Choroid plexus epithelial cell (primary cell): Measurements from ENCODE around the gene ZNF423.

Source experiments
- DNase-seq: peaks from one replicate; pipeline ENCODE4 v3.0.0-alpha.2; 2010; ENCODE audit warnings: low read depth
- H3K4me3 ChIP-seq: 2 replicates; pipeline ENCODE4 v1.5.1; 2011; ENCODE audit warnings: low read depth, mild to moderate bottlenecking, control low read depth, low read length, moderate library complexity
- TF ChIP-seq, protein P1 (sequence below): conservative IDR thresholded peaks from 2 replicates; pipeline ENCODE4 v1.5.1; 2011; ENCODE audit warnings: low read depth, mild to moderate bottlenecking, control low read depth, inconsistent platforms, low read length, moderate library complexity

The ZNF423 gene

DNA sequence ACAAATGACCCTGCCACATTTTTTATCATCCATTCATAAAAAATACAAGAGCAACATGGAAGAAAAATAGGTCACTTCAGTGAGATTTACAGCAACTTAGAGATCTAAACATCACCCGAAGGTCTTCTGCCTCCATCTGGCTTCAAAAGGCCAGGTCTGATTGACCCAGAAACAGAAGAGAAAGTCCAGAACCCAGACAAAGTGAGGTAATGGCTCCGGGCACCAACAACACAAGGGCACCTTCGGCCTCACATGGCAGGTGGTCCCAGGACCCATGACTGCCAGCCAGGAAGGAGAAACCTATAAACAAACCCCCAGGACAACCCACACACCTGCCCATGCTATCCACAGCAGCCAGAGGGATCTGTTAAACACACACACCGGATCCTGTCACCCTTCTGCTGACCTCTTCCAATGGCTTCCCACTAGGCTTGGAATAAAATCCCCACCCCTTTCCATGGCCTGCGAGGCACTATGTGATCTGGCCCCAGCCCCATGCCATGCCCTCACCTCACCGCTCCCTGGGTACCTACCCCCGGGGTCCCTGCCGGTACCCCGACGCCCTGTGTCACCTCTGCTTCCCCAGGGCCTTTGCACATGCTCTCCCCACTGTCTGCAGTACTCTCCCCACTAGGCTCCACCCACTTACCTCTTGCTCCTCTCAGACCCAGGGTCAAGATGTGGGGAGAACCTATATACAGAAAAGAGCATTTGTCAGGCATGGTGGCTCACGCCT is 149.1 kb downstream of the ZNF423 start:
- DNase-seq: no peak
- H3K4me3 ChIP-seq: no peak overlapping the region
- TF ChIP-seq, protein P1, sequence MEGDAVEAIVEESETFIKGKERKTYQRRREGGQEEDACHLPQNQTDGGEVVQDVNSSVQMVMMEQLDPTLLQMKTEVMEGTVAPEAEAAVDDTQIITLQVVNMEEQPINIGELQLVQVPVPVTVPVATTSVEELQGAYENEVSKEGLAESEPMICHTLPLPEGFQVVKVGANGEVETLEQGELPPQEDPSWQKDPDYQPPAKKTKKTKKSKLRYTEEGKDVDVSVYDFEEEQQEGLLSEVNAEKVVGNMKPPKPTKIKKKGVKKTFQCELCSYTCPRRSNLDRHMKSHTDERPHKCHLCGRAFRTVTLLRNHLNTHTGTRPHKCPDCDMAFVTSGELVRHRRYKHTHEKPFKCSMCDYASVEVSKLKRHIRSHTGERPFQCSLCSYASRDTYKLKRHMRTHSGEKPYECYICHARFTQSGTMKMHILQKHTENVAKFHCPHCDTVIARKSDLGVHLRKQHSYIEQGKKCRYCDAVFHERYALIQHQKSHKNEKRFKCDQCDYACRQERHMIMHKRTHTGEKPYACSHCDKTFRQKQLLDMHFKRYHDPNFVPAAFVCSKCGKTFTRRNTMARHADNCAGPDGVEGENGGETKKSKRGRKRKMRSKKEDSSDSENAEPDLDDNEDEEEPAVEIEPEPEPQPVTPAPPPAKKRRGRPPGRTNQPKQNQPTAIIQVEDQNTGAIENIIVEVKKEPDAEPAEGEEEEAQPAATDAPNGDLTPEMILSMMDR: no peak

DNA sequence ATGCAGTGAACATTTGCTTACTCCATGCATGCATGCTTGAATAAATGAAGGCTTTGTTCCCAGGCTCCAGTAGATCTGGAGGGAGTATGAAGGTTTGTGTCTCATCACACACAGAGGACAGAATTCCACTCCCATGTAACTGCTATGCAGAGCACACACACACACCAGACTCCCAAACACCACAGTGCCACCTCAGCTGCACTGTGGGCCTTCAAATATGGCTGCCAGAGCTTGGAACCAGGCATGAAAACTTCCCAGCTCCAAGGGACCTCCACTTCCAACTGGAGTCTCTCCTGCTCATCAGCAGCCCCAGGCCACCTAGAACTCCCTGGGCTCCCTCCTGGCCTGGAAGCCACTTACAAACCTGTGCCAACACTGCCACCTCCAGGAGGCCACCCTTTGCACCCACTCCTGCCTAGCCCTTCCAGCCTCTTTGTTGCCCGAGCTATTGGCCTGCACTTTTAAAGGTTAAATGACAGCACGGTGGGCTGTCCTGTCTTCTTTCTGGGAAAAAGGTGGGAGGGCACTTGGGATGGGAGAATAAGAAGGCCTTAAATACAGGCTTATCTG is 151.2 kb downstream of the ZNF423 start:
- TF ChIP-seq, protein P1: peak; percentile 30
- peak; percentile 21 for DNase-seq
- no peak overlapping the region for H3K4me3 ChIP-seq

DNA sequence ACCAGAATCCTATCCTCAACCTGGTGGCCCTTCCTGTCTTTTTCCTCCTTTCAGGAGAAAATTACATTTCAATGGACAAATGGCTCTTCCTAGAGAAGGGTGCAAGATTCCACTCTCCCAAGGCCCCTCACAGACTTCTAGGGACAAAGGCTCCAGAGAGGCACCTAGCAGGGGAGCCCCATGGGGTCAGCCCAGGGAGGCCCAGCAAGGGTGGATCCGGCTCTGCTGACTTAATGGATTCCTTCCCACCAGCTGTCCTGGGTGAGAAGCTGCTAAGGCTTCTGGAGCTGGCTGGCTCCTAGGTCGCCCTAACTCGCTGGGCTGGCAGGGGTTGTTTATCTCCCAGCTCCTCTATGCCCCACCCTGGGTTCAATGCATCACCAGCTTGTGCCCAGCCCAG is 152.4 kb downstream of the ZNF423 start:
- TF ChIP-seq, protein P1: no peak
- no peak overlapping the region for H3K4me3 ChIP-seq
- no peak for DNase-seq

DNA sequence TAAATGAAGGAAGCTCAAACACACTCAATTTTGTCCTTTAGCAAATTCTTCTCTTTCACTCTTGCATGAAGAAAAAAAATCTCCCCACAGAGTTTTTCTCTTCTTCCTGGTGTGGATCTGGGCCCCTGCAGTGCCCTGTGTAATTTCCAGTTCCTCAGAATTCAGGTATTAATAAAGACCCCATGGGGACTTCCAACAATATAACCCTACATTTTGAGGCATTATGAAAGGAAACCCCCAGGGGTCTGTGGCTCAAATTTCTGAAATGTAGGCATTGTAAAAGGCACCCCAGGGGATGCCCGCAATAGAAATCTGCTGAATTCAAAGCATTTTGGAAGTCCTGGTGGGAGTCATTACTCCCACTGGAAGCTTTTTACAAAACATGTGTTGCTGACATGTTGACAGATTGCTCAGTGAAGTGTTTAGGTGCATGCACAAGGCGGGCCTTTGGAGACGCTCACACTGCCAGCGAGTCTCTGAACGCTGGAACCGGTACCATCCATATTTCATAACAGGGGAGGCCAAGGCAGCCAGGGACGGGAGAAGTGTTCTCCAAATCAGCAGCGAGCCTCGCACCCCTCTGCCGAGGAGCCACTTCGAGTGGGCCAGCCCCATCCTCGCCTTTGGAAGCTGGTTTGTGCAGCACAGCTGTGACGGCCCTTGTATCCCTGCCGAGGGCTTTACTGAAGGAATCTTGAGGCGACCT is 154.0 kb downstream of the ZNF423 start:
- H3K4me3 ChIP-seq: no peak overlapping the region
- DNase-seq: peak; percentile 64
- TF ChIP-seq, protein P1: no peak

DNA sequence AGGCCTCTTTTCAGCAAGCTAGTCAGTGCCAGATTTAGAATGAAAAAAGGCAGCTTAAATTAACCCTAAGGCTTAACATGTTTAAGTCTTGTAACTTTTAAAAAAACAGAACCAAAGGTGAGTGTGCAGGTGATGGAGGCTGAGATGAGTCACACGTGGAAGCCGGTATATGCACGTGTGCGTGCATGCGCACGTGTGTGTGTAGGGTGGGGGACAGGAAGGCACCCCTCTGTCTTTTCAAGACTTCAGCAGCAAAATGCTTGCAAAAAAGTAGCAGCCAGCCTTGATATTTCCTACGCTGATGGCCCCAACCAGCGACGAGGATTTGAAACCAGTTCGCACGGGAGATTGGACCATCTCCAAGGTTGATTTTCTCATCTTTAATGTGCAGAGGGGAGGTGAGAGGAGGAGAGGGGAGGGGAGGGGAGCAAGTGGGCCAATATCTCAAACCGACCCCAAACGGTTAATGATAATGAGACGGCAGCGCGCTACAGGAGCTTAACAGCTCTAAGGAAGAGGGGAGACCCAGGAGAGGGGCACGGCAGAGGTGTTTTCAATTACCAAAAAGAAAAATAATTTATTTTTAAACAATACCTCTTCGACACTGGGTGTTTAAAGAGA is 154.7 kb downstream of the ZNF423 start:
- H3K4me3 ChIP-seq: peak overlapping the region; percentile 5
- TF ChIP-seq, protein P1: no peak
- no peak for DNase-seq

DNA sequence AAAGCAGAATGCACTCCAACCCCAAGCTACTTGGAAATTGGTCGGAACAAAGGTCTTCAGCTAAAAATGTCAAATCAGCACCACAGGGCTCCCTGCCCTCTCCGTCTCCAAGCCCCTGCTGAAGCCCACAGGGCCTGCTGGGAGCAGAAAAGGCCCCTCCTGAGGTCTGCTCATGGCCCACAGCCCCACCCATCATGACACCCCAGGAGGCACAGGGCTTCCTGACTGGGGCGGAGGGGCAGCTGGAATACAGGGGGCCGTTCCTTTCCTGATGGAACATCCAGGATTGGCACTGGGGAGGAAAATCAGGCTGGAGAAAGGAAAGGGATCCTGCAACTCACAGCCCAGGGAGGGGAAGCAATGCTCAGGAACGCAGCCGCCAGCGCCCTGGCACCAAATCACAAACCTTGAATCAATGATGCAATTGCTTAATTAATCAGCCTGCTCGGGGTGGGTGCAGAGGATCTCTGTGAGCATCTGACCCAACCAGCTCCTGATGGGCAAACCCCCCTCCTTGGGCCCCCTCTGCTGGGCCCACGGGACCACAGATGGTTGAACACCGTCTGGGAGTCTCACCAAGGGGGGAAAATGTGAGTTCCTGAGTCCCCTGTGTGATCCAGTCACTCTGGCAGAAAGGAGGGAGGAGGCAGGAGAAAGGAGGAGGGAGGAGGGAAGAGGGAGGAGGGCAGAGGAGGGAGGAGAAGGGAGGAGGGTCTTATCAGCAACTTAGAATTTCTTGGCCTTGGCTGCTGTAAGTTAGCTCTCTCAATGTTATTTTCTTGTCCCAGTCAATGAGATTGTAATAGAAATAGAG is 155.5 kb downstream of the ZNF423 start:
- peak; percentile 49 for DNase-seq
- TF ChIP-seq, protein P1: no peak

More for the DNA sequence above, 155.5 kb downstream of the ZNF423 start:
- H3K4me3 ChIP-seq: no peak overlapping the region
